T-helper 1 cell treated with Interleukin-12 subunit alpha and Interleukin-12 subunit beta and Interleukin-4 antibody, amounts not matched to agents 30 ng/mL and 1 ng/mL, for 36 hours (primary cell): ENCODE data around the gene PHLDB1. TPM values are rescaled to one million over a fixed set of nuclear protein-coding genes. Genes with fewer than 3 reads are reported as not detected.
"Not testable (repeated sequence)": the region's sequence is repeated elsewhere in the genome, so short reads cannot be mapped to it uniquely, and the experiment has no call there.

ENCODE experiments used
- intact Hi-C: fragments of 100-400 bp; cut with micrococcal nuclease; formaldehyde crosslinking; loops from one replicate; pipeline ENCODE4 v1.15.1; 2024
- total RNA-seq: library from RNA; stranded (reverse); gene quantifications from 2 replicates; pipeline ENCODE4 v1.2.3, GENCODE V29; 2022

The PHLDB1 gene
- 0.56 and 1.0 TPM in 2 replicates for total RNA-seq

DNA sequence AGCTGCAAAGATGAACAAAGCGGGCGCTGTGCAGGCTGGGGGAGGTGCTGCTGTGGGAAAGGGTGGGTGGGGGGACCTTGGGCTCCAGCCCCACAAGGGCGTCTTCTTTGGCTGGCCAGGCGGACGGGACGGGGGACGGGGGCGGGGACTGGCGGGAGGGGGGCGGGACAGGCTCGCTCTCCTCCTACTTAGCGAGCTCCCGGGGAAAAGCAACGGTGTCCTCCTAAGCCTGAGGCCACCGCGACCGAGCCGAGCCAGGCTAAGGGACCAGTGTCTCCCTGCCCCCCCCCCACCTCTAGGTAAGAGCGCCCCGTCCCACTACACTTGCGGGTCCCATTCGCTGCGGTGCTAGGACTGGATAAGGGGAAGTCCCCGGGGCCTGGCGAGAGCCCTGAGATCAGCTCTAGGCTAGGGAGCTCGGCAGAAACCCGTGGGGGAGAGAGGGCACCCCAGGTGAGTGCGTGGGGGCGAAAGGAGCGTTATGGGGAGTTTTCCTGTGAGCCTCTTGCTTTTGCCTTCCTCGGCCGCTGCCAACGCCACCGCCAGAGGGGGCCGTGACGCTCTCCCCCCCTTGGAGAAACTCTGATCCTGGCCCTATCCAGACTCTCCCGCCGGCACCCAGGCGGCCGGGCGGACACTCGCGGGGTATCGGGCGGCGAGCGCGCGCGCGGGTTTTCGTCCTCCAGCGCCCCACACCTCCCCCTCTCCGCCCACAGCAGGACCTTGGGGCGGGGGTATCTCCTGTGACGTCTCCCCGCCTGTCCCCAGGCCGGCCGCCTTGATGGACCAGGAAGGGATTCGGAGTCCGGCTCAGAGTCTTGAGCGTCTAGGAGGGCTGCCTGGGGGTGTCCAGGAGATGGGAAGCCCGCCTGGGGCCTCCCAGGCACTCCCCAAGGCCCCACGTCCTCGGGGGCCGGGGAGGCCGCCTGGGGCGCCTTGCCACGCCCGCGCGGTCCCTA, at the start of gene PHLDB1:
PHLDB1 (plus strand) TSS at position 215 of the 959 bp plus-strand sequence. CDS start 6,222 bp downstream, outside the sequence.
- intact Hi-C loops, result loop anchor here (1.0 to 5.0 kb wide), 3 partner anchors 12 to 390 kb away; partner anchors contain the start of genes ARCN1 and CENATAC

DNA sequence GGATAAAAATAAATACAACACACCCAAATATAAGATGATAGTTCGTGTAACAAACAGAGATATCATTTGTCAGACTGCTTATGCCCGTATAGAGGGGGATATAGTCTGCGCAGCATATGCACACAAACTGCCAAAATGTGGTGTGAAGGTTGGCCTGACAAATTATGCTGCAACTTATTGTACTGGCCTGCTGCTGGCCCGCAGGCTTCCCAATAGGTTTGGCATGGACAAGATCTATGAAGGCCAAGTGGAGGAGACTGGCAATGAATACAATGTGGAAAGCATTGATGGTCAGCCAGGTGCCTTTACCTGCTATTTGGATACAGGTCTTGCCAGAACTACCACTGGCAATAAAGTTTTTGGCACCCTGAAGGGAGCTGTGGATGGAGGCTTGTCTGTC, 46.6 kb upstream of the PHLDB1 start:
- intact Hi-C loops, result no loop called here

DNA sequence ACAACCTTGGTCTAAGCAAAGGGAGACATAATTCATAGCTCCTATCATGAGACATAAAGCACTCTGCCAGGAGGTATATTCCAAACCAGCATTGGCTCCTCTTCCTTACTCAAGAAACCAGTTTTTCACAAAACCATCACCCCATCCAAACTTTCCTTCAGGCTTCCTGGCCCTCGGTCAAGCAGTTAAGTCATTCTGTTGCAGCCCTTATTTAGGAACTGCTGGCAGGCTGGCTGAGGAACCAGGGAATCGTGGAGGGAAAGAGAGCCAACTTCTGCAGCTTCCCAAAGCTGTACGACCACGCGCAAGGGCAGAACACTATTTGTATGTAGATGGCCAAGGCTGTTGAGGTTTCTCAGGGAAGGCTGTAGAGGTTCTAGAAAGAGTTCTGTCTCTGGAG, 42.4 kb upstream of the PHLDB1 start:
- intact Hi-C loops, result loop anchor here (1.0 to 5.0 kb wide), 2 partner anchors 8 to 53 kb away; no protein-coding TSS in a partner anchor

DNA sequence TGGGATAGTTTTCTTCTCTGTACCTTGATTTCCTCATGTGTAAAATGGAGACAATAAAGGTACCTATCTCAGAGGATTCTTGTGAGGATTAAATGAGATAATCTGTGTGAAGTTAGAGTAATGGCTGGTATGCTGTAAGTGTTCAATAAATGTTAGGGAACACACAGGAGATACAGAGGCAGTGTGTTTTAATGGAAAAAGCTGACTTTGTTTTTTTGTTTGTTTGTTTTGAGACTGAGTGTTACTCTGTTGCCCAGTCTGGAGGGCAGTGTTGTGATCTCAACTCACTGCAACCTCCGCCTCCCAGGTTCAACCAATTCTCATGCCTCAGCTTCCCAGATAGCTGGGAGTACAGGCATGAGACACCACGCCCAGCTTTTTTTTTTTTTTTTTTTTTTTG, 37.7 kb upstream of the PHLDB1 start:
- intact Hi-C loops, result loop anchor here (5.0 kb wide), 6 partner anchors 57 to 1337 kb away; partner anchors contain the start of genes CENATAC, DDX6, PCSK7 and RNF214

DNA sequence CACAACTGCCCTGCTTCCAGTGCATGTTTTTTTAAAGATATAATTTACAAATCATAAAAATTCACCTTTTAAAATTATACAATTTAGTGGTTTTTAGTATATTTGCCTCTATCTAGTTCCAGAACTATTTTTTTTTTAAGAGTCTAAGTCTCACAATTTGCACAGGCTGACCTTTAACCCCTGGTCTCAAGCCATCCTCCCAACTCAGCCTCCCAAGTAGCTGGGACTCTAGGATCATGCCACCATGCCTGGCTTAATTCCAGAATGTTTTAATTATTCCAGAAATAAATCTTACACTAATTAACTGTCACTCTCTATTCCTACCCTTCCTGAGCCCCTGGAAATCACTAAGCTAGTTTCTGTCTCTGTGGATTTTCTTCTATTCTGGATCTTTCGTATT, 36.6 kb upstream of the PHLDB1 start:
- intact Hi-C loops, result loop anchor here (5.0 kb wide), 5 partner anchors 222 to 1338 kb away; partner anchors contain the start of genes CENATAC, DDX6, PCSK7 and RNF214

DNA sequence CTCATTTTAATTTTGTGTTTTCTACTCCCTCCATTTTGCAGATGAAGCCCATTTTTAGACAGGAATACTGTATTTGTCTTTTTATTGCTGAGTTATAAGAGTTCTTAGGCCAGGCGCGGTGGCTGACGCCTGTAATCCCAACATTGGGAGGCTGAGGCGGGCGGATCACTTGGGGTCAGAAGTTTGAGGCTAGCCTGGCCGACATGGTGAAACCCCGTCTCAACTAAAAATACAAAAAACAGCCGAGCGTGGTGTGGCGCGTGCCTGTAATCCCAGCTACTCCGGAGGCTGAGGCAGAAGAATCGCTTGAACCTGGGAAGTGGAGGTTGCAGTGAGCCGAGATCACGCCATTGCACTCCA, 35.7 kb upstream of the PHLDB1 start:
- intact Hi-C loops, result loop anchor here (1.0 to 5.0 kb wide), 10 partner anchors 35 to 1339 kb away; partner anchors contain the start of genes CENATAC, DDX6, PCSK7 and PHLDB1

DNA sequence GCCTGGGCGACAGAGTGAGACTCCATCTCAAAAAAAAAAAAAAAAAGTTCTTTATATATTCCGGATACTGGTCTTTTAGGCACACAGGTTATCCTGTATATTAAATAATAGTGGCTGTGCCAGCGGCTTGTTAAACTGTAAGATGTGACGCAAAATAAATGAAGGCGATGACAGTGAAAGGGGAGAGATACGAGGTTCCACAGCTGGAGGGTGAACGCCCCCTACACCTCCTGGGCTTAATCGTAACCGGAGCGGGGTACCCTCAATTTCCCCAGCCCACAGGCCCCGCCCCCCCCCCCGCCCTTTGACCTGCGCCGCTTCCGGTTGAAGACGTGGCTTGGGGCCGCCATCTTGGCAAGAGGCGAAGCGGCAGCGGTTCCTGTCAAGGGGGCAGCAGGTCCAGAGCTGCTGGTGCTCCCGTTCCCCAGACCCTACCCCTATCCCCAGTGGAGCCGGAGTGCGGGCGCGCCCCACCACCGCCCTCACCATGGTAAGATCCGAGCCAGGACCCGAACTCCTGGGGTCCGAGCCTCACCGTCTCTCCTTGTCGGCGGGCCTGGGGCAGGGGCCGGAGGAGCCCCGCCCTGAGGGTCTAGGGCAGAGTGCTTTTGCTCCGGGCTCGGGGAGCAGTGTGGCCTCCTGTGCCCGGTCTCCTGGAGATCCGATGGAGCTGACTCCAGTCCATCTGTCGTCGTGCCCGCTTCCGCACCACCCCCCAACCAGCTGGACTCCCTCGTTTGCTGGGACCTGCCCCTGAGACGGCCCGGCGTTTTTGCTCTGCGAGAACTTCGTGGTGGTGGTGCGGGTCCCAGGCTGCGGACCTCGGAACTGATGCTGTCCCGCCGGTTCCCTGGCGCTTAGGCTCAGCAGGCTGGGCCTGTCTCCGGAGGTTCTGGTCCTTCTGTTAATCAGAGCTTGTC, 35.1 kb upstream of the PHLDB1 start, which contains the start of gene ARCN1:
ARCN1 (plus strand) TSS at position 349 of the 920 bp plus-strand sequence; CDS start at position 488, 139 bp downstream.
- intact Hi-C loops, result loop anchor here (1.0 to 5.0 kb wide), 10 partner anchors 34 to 1340 kb away; partner anchors contain the start of genes CENATAC, DDX6, PCSK7 and PHLDB1

DNA sequence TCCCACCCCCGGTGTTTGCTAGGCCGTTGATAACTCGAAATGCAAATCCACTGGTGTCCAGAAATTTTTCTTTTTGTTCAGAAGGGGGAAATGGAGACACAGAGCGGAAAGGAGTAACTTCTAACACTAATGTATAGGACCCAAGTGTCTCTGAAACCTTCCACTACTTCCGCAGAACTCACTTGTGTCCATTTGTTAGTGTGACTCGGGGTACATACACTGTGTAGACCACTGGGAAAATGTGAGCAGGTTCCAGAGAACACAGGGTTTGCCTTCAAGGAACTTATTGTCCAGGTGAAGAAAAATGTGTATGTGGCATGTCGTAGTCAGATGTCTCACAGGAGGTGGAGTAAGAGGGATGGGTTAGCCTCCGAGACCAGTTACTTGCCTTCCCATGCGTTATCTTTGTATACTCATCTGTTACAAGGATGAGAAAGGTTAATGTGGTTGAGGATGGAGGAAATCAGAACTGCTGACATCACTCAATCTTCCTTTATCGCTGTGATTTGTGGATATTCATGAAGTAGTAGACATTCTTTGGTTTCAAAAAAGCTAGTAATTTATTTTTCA, 34.3 kb upstream of the PHLDB1 start:
- intact Hi-C loops, result loop anchor here (1.0 to 5.0 kb wide), 15 partner anchors 8 to 1341 kb away; partner anchors contain the start of genes CENATAC, DDX6, IFT46 and PCSK7

DNA sequence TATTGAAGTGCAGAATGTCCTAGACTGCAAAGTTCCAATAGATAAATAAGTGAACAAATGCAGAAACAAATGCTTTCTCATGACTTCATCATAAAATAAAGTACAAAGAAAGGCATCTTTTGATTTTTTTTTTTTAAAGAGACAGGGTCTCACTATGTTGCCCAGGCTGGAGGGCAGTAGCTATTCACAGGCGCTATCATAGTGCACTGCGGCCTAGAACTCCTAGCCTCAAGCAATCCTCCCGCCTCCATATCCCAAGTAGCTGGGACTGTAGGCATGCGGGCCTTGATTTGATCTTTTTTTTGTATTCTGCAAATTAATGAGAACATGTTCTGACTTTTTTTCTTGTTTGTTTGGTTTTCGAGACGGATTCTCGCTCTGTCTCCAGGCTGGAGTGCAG, 32.8 kb upstream of the PHLDB1 start:
- intact Hi-C loops, result loop anchor here (5.0 kb wide), 5 partner anchors 218 to 1342 kb away; partner anchors contain the start of genes CENATAC, DDX6, PCSK7 and RNF214

DNA sequence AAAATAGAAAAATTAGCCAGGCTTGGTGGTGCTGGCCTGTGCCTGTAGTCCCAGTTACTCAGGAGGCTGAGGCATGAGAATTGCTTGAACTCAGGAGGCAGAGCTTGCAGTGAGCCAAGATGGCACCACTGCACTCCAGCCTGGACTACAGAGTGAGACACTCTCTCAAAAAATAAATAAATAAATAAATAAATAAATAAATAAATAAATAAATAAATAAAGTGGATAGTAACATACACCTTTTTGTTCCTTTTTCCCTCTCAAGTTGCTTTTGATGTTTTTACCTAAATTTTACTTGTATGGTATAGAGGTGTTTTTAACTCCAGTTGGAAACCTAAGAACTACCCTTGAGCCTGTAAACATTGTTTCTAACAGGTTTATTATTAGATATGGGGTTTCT, 29.4 kb upstream of the PHLDB1 start:
- intact Hi-C loops, result not testable (repeated sequence)

DNA sequence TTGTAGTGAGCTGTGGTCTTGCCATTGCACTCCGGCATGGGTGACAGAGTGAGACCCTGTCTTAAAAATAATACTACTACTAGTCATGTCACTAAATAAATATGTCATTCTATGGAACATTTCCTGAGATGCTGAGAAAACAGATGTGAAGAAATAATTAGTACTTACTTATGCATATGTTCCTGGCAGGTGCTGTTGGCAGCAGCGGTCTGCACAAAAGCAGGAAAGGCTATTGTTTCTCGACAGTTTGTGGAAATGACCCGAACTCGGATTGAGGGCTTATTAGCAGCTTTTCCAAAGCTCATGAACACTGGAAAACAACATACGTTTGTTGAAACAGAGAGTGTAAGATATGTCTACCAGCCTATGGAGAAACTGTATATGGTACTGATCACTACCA, 26.4 kb upstream of the PHLDB1 start:
- intact Hi-C loops, result no loop called here

DNA sequence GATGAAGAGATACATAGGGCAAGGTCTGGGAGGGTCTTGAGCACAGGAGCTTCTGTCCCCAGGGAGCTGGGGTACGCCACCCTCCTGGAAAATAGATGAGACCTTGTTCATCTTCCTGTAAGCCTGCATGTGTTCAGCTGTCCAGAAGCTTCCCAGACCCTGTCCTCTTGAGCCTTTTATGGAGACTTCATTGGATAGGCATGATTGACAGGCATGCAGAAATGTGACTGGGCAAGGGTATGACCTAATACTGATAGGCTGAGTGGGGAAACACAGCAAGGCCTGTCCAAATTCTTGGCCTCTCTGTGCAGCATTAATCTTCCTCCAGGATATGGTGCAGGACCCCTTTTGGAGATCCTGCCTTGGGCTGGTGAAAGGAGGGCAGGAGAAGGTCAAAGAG, 19.5 kb upstream of the PHLDB1 start:
- intact Hi-C loops, result no loop called here

DNA sequence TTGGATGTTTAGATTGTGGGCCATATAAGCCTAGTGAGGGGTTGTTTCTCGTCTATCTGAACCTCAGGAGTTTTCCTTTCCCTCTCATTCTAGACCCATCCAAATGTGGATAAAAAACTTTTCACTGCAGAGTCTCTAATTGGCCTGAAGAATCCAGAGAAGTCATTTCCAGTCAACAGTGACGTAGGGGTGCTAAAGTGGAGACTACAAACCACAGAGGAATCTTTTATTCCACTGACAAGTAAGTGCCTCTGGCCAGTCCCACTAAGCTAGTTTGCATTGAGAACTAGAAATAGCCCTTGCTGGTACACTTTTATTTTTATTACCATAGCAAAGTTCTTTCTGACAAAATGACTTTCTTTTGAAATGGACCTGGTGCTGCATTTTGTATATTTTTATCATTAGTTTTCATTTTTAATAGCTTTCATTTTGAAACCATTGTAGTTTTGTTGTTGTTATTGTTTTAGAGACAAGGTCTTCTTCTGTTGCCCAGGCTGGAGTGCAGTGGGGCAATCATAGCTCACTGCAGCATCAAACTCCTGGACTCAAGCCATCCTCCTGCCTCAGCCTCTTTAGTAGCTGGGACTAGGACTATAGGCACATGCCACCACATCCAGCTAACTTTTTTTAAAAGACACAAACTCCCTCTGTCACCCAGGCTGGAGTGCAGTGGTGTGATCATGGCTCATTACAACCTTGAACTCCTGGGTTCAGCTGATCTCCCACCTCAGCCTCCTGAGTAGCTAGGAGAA, 14.6 kb upstream of the PHLDB1 start:
- intact Hi-C loops, result no loop called here

DNA sequence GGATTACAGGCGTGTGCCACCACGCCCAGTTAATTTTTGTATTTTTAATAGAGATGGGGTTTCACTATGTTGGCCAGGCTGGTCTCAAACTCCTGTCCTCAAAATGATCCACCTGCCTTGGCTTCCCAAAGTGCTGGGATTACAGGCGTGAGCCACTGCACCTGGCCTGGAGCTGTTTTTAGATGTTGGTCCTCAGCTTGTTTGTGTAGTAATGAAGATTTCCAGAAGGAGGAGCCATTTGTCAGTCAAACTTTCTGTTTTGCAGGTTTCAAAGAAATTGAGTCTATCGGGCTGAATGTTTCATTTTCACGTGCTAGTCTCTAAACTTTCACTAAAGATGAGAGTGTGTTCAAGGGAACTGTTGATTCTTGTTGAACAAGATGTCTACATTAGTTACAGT, 12.4 kb upstream of the PHLDB1 start:
- intact Hi-C loops, result loop anchor here (1.0 kb wide), 6 partner anchors 12 to 361 kb away; partner anchors contain the start of genes PHLDB1 and UPK2

DNA sequence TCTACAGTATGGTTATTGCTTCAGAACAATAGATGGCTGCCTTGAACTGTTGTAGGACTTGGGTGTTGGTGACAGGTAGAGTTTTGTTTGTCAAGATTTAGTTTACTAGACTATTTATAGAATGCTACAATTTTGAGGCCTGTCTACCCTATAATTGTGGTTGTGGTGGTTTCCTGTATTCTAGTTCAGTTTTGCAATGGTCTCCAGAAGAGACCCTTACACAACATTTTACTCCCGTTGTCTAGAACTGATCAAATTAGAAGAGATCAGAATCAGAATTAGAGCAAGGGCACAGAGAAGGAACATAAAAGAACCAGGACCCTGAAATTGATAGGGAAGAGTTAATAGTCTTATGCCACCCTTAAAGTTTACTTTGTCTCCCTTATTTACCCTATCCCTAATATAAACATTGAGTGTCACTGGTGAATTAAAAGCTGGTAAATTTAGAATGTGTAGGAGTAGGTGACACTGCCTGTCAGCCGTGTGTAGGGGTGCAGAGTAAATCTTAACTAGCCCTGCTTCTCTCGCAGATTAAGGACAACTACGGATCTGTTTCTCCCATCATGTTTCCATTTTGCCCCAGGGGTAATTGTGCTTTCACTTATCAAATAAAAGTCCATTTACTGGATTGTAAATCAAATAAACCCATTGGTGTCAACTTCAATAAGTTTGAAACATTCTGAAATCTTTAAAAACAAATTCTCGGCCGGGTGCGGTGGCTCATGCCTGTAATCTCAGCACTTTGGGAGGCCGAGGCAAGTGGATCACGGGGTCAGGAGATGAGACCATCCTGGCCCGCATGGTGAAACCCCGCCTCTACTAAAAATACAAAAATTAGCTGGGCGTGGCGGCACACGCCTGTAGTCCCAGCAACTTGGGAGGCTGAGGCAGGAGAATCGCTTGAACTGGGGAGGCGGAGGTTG, 10.9 kb upstream of the PHLDB1 start:
- intact Hi-C loops, result no loop called here

DNA sequence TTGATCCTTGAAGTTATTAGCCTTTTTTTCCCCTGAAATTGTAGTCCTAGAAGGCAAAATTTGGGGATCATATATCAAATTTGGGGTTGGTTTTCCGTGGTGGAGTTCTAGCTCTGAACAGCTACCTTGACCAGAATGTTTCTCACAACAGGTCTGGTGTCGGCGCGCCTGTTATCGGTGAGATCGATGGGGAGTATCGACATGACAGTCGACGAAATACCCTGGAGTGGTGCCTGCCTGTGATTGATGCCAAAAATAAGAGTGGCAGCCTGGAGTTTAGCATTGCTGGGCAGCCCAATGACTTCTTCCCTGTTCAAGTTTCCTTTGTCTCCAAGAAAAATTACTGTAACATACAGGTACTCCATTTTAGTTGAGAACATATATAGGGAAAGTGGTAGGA, 9.9 kb upstream of the PHLDB1 start:
- intact Hi-C loops, result no loop called here

DNA sequence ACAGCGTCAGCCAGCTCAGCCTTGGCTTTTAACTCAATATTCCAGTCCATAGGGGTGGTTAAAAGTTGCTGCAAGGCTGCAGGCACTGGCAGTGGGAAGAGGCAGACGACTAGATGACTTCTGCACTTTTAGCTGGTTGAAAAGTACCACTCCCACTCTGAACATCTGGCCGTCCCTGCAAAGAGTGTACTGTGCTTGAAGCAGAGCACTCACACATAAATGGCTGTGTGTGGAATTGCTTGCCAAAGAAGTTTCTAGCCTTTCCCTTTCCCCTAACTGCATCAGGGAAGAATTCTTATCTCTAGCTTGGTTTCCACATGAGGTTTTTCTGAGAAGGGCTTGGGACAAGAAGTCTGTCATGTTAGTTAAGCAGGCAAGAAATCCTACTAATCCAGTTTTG, 5.1 kb upstream of the PHLDB1 start:
- intact Hi-C loops, result no loop called here

DNA sequence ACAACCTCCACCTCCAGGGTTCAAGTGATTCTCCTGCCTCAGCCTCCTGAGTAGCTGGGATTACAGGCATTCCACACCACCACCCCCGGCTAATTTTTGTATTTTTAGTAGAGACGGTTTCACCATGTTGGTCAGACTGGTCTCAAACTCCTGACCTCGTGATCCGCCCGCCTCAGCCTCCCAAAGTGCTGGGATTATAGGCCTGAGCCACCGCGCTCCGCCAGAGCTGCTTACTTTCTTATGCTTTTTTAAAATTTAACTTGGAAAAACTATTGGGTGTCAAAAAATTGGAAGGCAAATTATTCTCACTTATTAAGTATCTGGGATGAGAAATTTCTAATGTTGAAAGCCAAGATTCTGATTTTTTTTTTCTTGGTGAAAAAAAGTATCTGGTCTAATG, 3.7 kb upstream of the PHLDB1 start:
- intact Hi-C loops, result not testable (repeated sequence)

DNA sequence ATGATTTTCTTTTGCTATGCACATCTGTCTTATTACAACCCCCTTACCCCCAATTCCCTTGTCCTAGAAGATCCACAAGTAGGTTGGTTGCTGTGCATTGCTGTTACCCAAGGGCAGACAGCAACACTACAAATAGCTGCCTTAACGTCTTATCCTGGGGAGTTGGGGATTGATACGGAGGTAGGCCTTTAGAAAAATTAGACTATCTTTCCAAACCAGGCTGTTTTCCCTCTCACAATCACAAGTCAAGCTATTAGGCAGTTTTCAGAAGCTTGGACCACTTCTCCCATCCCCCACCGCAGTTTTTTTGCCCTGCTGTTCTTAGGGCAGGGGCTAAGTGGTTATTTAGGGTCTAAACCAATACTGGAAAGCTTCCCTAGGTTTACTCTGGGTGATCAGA, 2.8 kb upstream of the PHLDB1 start:
- intact Hi-C loops, result no loop called here
